ENCODE measurements around the gene VAMP5.
"Not testable (repeated sequence)": the region's sequence is repeated elsewhere in the genome, so short reads cannot be mapped to it uniquely, and the experiment has no call there.

The VAMP5 gene

DNA sequence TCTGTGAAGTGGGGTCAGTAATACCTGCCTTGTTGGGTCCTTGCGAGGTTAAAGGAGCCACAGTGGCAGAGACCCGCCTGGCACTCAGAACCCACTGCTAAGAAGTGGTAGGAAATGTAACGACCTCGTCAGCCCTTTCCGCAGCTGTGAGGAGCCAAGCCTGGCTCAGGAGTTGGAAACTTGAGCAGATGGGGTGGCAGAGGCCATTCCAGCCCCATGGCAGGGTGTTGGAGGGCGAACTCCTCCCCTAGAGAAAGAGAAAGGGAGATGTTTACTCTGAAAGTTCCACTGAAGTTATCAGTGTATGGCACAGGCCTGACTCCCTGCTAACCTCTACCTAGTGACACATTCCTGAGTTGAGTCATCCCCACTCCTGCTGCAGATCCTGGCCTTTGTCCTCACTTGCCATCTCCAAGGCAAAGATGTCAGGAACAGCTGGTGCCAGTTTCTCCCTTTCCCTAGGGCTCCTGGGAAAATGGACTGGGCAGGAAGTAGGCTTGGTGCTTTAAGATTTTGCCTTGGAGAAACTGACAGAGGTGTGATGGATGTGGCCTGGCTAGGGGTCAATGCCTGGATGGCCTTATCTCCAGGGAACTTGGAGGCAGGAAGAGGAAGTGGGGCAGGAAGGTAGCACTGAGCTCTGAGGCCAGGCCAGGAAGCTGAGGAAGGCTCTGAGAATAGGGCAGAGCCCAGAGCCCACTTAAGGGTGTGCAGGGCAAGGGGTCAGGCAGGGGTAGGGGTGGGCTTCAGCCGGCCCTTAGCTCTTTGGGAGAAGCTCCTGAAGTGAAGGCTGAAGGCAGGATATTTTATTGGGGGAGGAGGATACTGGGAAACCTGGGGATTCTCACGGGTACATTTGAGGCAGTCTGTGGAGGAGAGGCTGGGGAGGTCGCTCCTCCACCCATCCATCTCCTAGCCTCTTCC is 888 bp downstream of the VAMP5 start:
- no peak for DNase-seq

DNA sequence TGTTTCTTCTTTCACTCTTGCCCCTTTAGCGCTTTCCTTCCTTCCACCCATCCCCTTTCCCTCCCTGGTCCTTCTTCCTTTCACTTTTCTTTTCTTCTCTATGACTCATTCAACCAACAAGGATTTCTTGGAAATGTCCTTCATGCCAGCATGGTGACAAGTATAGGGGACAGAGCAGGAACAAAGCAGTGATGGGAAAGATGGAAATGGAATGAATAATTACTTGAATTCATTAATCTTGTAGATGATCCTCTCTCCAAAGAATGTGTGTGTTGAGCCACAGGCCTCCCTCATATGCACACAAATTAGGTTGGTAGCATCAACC is 1.5 kb downstream of the VAMP5 start:
- DNase-seq = no peak

DNA sequence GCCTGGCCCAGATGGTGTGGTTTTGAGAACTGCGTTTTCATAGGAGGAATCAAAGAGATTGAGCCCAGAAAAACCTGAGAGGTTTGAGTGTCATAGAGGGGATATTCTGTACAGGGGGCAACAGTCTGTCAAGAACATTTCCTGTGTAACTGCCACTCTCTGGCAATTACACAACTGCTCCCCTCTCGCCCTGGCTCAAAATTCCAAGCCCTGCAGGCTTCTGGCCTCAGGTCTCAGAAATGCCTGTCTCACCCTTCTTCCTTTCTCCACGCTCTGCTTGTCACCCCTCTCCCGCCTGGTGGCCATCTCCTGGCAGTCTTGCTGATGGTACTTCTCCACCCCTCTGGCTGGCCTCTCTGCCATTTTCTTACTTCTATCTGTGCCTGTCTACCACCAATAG is 4.0 kb downstream of the VAMP5 start:
- DNase-seq = no peak

DNA sequence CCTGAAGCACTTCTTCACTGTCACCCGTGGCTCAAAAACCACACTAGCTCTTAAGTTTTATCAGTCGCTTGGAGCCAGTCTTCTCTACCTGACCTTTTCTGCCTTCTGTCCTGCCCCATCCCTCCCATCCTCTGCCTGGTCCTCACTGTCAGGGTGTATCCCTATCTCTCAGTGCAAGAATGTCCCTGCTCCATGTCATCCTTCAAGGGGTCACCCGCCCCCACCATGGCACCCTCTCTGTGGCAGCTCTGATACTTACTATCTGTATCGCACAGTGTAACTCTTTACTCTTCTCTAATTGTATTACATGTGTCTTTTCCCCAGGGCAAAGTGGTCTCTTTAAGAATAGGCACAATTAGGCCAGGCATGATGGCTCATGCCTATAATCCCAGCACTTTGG is 4.4 kb downstream of the VAMP5 start:
- no peak for DNase-seq

DNA sequence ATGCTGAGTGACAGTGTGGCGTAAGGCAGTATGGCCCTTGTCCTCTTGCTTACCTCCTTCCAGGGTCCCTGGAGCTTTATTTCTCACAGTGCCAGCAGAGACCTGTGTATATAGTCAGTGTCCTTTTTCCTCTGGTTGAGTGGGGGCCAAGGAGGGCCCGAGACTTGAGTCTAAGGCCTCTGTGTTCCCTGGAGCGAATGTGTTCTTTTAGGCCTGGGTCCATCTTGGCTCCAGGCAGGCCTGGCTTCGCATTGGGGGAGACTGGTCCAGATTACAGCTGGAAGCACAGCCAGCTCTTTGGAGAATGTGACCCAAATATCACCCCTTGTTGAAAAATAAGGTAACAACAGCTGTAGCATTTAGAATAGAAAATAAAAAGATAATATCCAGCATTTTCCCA is 5.0 kb downstream of the VAMP5 start:
- DNase-seq = no peak

DNA sequence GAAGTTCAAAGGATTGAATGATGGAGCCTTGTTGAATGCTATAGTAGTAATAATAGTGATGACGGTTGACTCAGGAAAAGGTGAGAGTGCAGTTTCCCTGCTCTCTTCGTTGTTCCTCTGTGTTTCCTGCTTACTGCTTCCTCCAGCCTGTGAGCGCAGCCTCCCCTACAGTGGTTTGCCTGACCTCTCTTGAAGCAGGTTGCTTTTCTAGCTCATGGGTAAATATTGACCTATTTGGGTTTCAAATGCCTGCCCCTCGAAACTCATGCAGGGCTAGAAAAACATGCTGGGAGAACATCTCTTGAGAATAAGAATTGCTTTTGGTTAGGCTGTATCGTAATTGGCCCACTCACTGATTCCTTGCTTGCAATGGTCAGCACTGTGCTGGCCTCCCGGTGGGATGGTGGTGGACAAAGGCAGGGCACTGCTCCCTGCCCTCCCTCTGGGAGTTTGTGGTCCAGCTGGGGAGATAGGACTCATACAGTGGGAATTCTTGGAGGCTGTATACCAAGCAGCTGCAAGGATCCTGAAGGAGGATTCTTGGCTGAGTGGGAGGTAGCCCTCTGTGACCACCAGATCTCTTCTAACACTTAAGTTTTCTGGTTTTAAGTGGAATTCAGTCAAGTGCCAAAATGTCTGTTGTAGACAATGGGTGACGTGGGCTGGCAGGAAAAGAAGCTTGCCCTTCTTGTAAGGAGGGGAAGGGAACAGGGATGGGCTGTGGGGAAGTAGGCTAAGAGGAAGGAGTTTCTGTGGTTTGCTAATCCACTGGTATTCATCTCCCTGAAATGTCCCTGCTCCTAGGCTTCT is 6.0 kb downstream of the VAMP5 start:
- no peak for DNase-seq

DNA sequence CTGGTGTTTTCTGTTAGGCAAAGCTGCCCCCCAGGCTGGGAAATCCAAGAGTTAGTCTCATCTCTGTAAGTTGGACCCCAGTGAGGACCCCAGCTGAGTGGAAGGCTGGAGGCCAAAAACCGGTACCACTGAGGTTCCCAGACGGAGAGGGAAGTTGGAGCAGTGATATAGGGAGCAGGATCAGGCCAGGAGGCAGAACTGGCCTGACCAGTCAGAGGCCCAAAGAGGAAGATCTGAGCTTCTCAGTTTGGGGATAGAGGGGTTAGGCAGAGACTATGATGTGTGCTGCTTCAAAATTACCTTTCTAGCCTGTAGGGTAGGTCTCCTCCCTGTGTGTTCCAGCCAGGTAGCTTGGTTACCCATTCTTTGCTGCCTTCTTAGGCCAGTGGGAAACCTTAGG is 6.7 kb downstream of the VAMP5 start:
- DNase-seq = no peak

DNA sequence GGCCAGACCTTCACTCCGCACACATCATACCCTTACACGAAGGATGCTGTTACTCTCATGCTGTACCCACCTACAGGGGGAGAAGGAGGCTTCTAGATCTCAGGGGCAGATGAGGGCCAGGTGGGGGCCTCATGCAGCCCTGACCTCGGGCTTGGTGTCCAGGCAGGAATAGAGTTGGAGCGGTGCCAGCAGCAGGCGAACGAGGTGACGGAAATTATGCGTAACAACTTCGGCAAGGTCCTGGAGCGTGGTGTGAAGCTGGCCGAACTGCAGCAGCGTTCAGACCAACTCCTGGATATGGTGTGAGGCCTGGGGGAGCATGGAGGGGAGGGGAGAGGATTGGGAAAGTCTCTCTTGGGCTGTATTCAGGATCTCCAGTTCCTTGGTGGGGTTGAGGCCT is 7.3 kb downstream of the VAMP5 start:
- DNase-seq = no peak

DNA sequence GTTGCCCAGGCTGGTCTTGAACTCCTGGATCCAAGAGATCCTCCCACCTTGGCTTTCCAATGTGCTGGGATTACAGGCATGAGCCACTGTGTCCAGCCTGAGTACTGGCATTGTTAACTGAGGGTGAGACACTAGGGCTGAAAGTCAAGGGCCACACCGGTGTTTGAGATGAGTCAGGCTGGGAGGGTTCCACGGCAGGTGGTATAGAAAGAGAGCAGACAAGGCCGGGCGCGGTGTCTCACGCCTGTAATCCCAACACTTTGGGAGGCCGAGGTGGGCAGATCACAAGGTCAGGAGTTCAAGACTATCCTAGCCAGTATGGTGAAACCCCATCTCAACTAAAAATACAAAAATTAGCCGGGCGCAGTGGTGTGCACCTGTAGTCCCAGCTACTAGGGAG is 8.1 kb downstream of the VAMP5 start:
- DNase-seq = not testable (repeated sequence)

DNA sequence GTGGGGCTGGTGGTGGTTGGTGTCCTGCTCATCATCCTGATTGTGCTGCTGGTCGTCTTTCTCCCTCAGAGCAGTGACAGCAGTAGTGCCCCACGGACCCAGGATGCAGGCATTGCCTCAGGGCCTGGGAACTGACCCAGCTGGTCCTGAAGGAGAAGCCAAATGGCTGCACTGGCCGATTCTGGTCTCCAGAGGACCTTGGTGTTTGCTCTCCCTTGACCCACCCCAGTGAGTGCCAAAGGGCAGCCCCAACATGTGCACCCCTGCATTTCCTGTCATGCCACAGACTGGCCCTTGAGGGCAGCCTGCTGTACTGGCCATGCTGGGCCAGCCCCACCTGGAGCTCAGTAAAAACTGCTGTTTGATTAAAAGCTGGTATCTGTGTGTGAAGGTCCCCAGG is 8.8 kb downstream of the VAMP5 start:
- DNase-seq = no peak

DNA sequence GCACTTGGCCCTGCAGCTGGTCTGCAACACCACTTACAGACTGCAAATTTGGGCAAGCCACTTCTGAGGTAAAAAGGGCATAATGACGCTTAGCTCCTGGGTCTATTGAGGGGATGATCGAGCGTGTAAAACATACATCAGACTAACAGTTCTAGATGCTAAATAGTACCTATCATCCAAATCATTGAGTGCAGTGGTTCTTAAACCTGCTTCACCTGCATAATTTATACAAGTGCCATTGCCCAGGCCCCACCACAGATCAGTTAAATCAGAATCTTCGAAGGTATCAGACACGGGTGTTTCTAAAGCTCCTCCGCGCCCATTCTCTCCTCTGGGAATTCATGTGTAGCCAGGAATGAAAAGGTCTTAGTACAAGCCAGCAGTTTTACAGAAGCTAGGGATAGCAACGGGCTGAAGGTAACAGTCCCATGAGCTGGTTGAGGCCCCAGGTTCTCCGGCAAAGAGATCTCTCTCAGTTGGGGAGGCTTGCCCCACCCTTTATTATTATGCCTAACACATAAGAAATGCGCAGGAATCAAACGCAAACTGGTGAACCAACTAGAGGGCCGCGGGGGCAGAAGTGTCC is 10.6 kb downstream of the VAMP5 start:
- no peak for DNase-seq

DNA sequence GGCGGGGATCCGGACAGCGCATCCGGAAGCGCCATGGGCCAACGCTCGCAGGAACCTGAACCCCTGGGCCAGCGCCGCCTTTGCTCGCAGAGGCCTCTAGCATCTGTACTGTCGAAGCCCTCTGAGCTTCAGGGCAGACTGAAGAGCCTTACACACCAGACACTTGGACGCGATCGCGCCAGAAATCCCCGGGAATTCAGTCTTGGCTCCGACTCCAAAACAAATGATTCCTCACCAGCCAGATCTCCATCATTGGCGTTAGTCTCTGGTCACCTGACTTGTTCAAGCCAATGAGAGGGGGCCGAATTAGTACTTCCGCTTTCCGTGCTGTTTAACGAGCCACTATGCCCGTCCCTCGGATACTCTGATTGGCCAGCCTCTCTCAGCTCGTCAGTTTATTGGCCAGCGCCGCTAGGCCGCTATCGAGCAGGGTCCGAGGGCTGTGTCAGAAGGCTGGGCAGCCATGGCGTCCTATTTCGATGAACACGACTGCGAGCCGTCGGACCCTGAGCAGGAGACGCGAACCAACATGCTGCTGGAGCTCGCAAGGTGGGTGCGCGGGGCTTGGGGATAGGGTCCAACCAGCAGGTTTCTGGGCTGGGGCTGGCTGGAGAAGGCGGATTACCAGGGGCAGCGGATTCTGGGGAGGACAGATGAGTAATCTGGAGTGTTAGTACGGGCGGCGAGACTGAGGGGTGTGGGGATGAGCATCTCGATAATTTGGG is 11.2 kb downstream of the VAMP5 start, which contains the start of gene RNF181:
Gene RNF181, plus strand, starts transcription at position 445 of the 725 bp plus-strand sequence. Its CDS starts 19 bp downstream, at position 464.
- peak; percentile 94 to 95 for DNase-seq

DNA sequence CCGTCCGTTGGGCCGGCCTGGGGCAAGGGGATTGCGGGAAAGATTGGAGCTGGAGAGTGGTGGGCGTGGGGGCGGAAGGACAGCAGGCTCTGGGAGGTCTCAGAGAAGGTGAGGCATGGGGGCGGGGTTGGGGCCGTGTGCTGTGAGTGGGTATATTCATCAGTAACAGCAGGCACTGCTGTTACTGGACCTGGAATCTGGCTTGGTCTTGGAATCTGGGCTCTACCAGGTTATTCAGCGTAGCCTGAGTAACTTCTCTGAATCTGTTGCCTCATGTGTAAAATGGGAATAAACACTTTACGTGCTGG is 11.7 kb downstream of the VAMP5 start:
- DNase-seq = no peak

DNA sequence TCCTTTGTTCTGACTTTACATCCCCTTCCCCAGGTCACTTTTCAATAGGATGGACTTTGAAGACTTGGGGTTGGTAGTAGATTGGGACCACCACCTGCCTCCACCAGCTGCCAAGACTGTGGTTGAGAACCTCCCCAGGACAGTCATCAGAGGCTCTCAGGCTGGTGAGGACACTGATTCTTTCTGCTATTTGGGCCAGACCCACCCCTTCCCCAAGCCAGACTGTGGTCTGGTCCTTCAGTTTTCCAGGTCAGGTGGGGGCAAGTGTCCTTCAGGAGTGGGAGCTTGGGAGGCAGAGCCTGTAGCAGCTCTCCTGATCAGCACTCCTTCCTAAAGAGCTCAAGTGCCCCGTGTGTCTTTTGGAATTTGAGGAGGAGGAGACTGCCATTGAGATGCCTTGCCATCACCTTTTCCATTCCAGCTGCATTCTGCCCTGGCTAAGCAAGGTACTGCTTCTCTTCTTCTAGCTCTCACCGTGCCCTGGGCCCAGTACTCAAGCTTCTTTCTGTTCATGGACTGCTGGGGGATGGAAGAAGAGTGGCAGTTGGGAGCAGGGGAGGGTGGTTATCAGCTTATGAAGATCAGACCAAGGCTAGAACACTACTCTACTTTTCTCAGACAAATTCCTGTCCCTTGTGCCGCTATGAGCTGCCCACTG is 12.4 kb downstream of the VAMP5 start:
- DNase-seq = no peak

DNA sequence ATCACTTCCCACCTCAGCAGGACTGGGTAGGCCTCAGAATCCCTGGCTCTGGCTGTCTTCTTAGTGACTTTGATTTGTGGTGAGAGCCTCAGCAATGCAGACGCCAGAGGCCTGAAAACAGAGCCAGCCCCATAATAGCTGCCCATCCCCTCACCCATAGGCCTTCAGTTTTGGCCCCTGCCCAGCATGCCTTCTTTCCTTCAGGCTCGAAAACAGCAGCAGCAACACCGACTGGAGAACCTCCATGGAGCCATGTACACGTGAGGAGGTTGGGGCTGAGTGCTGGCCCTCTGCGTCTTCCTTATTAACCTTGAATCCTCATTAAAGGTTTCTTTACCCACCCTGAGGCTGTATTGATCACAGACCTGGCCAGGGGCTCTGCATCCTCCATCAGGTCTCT is 13.0 kb downstream of the VAMP5 start:
- DNase-seq = no peak

DNA sequence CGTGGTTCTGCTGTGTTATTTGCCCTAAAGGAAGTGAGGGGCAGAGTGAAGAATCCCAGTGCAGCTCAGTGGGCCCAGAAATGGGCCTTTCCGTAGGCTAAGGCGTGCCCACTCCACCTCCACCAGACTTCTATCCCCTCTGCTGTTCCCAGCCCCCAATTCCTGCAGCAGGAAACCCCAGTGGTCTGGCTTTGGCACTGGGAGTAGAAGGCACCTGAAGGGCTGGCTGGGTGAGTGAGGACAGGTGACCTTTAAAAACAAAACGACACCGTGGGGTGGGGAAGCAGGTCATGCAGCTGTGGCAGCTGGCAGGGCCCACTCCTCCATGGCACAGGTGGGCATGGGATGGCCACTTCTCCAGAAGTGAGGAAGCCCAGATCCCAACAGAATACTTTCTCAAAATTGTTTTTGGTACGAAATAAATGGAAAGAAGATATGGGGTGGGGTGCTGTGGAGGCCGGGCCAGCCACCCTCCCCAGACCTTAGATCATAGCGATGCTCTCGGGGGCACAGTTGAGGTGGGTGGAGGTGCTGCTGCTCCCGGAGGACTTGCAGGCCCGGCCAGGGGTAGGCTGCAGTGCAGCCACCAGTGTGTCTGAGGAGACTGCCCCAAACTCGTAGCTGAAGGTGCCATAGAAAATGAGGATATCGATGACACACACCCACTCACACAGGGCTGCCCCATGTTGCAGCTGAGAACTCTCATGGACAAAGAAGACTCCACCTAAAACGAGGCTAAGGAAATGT is 14.5 kb downstream of the VAMP5 start:
- no peak for DNase-seq

DNA sequence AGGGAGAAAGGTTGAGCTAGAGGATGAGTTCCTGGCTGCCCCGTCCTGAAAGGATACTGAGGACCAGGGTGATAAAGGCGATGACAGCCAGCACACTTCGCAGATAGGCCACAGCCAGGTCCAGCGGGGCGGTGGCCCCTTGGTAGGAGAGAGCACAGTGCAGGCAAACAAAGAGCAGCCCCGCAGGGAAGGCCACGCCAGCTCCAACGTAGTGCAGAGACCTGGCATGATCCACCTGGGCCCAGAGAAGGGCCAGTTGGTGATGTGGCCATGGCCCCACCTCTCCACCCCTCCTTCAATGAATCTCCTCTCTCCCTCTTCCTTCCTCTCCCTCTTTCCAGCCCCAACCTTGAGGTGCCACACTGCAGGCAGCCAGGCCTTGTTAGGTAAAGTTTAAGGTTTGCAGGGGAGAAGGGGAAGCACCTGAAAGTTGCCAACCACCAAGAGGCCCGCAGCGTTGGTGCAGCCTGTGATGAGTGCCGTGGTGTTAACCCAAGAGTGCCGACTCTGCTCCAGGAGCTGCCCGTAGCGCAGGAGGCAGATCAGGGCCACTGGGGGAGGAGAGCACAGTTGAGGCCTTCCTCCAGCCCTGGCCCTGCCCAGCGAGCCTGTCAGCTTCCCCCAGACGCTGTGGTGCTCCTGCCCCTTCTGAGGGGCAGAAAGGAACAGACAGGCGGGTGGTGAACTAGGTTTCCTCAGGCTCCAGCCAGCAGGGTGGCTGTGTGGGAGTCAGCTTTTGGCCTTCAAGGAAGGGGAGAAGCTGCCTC is 15.4 kb downstream of the VAMP5 start:
- no peak for DNase-seq

DNA sequence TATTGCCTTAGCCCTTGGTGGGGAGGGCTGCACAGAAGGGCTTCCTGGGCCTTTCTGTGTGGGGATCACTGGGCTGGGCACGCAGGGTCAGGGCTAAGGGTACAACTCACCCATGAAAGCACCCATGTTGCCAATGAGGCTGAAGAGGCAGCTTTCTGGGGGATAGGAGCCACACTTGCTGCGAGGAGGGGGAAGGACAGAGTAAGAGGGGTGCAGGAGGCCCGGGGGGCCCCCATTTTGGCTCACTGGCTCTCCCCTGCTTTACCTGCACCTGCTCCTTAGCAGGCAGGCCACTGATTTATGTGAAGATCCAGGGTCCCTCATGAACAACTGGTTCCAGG is 16.0 kb downstream of the VAMP5 start:
- DNase-seq = no peak

DNA sequence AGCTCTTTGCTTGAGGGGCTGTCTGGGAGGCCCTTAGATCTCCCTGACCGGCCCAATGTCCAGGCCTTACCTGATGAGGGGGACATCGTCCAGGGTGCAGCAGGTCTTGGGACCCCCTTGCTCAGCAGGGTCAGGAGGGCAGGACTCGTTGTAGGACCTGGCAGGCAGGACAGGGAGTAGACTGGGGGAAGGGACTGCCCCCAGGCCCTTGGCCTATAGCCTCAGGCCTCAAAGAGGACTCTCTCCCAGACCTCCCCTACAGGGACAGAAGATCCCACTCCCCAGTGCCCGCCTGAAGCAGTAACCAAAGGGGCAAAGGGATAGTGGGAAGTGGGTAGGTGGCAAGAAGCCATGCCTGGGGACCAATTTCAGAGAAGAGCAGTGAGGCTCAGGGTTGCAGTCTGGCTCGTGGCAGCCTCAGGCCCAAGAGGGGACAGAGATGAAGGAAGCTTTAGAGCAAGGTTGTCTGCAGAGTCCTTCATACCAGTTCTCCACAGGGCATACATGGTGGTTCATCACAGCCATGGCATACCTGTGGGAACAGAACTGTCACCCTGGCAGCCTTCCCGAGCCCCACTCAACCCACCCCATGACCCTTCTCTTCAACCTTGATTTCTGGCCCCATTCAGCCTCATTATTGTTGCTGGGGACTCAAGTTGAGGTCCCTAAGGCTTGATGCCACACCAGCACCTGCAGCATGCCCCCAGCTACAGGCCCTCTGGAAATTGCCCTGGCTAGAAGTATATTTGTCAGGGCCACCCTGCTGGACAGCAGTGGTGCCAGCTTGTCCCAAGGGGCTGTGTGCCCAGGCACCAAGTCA is 16.9 kb downstream of the VAMP5 start:
- DNase-seq = no peak

DNA sequence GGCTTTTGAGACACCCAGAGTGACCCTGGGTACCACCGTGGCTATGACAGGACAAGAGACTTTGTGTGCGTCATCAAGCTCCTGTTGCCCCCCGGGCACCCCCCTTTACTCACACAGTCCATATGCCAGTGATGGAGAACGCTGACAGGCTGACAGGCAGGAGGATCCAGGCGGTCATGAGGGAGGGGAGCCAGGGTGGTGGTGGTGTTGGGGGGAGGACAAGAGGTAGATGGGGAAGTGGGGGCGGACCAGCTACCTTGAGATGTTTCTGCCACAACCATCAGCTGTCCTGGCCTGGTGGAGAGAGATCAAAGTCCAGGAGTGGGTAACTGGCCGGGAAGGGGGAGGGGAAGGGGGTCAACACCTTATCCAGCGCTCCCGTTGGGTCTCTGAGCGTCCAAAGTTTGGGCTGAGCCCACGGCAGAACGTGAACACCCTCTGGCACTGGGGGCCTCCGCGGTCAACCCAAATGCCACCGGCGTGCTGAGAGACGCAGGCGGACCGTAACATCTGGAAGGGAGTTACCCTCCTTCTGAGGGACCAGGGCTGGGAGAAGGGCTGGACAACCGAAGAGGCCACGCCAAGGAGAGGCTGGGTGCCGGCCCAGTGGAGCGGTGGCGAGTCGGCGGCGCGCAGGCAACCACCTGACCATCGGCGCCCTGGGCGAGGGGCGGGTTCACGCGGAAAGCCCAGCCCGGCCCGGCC is 17.7 kb downstream of the VAMP5 start:
- DNase-seq = peak in 1 of 2 donors; percentile 18

All from CD4-positive, alpha-beta T cell treated with Interleukin-1 beta for 1 hour (primary cell).